HepG2 (cell line): ENCODE results near the gene ARF4. TPM values are rescaled to one million over a fixed set of nuclear protein-coding genes. Genes with fewer than 3 reads are reported as not detected.

ENCODE experiments used
- ARHGAP35 ChIP-seq: sonication (generic); formaldehyde crosslinking; IDR thresholded peaks from 2 replicates; pipeline ENCODE4 v1.9.0; 2022; ENCODE audit warnings: mild to moderate bottlenecking, inconsistent platforms, moderate library complexity, missing genetic modification reagents, borderline replicate concordance
- ATF1 ChIP-seq: IDR thresholded peaks from 2 replicates; pipeline ENCODE4 v1.6.1; 2016; ENCODE audit warnings: mild to moderate bottlenecking, control low read depth
- FOXA1 ChIP-seq, 2 experiments: fragments of 450-650 bp in 1 of 2; sonication (generic) in 1 of 2; formaldehyde crosslinking in 1 of 2; IDR thresholded peaks; 2 replicates each; pipeline versions ENCODE4 v1.4.0 to v1.6.1; 2016 to 2020; ENCODE audit warnings: missing genetic modification reagents in 1 of 2
- JUND ChIP-seq: sonication (generic); formaldehyde crosslinking; IDR thresholded peaks from 2 replicates; pipeline ENCODE4 v1.8.0; 2022; ENCODE audit warnings: mild to moderate bottlenecking, missing genetic modification reagents
- KDM5B ChIP-seq: sonication (generic); formaldehyde crosslinking; IDR thresholded peaks from 2 replicates; pipeline ENCODE4 v1.4.0; 2020; ENCODE audit warnings: missing genetic modification reagents, mild to moderate bottlenecking, borderline replicate concordance
- MED13 ChIP-seq: sonication (generic); formaldehyde crosslinking; IDR thresholded peaks from 2 replicates; pipeline ENCODE4 v1.5.0; 2020; ENCODE audit warnings: missing genetic modification reagents
- NBN ChIP-seq: fragments of 450-650 bp; conservative IDR thresholded peaks from 2 replicates; pipeline ENCODE4 v1.6.1; 2017
- PAF1 ChIP-seq: IDR thresholded peaks from 2 replicates; pipeline ENCODE4 v1.6.1; 2016; ENCODE audit warnings: missing genetic modification reagents, missing compliant biosample characterization
- PHF21A ChIP-seq: sonication (generic); formaldehyde crosslinking; IDR thresholded peaks from 2 replicates; pipeline ENCODE4 v1.5.0; 2020; ENCODE audit warnings: mild to moderate bottlenecking, missing genetic modification reagents
- POLR2G ChIP-seq: fragments of 200-400 bp; formaldehyde crosslinking; IDR thresholded peaks from 2 replicates; pipeline ENCODE4 v1.6.1; 2018; ENCODE audit warnings: mild to moderate bottlenecking, low read depth, low read length, moderate library complexity
- RBM22 ChIP-seq: fragments of 200-400 bp; formaldehyde crosslinking; optimal IDR thresholded peaks from 2 replicates; pipeline ENCODE3; 2017; ENCODE audit warnings: mild to moderate bottlenecking, low read length, moderate library complexity
- SALL2 ChIP-seq: sonication (generic); formaldehyde crosslinking; IDR thresholded peaks from 2 replicates; pipeline ENCODE4 v1.8.1; 2023; ENCODE audit warnings: mild to moderate bottlenecking, missing genetic modification reagents, inconsistent platforms
- SATB2 ChIP-seq: sonication (generic); formaldehyde crosslinking; IDR thresholded peaks from 2 replicates; pipeline ENCODE4 v1.5.0; 2020; ENCODE audit warnings: missing genetic modification reagents
- SMARCE1 ChIP-seq: fragments of 450-650 bp; IDR thresholded peaks from 2 replicates; pipeline ENCODE4 v1.6.1; 2017; ENCODE audit warnings: borderline replicate concordance
- SNAPC5 ChIP-seq: sonication (generic); formaldehyde crosslinking; IDR thresholded peaks from 2 replicates; pipeline ENCODE4 v1.8.1; 2023; ENCODE audit warnings: mild to moderate bottlenecking, missing genetic modification reagents, borderline replicate concordance
- ZBED4 ChIP-seq: sonication (generic); formaldehyde crosslinking; IDR thresholded peaks from 2 replicates; pipeline ENCODE4 v1.4.0; 2020; ENCODE audit warnings: missing genetic modification reagents, borderline replicate concordance
- ZBTB4 ChIP-seq: sonication (generic); formaldehyde crosslinking; IDR thresholded peaks from 2 replicates; pipeline ENCODE4 v1.4.0; 2020; ENCODE audit warnings: missing genetic modification reagents, mild to moderate bottlenecking, borderline replicate concordance
- ZNF496 ChIP-seq: sonication (generic); formaldehyde crosslinking; IDR thresholded peaks from 2 replicates; pipeline ENCODE4 v1.8.1; 2023; ENCODE audit warnings: mild to moderate bottlenecking, moderate library complexity, missing genetic modification reagents; ENCODE audit not compliant: insufficient replicate concordance
- ZNF547 ChIP-seq: sonication (generic); formaldehyde crosslinking; IDR thresholded peaks from 2 replicates; pipeline ENCODE4 v1.5.1; 2020; ENCODE audit warnings: mild to moderate bottlenecking, missing genetic modification reagents
- ZNF678 ChIP-seq: sonication (generic); formaldehyde crosslinking; IDR thresholded peaks from 2 replicates; pipeline ENCODE4 v1.4.0; 2020; ENCODE audit warnings: mild to moderate bottlenecking, missing genetic modification reagents
- ZNF703 ChIP-seq: sonication (generic); formaldehyde crosslinking; IDR thresholded peaks from 2 replicates; pipeline ENCODE4 v1.5.1; 2020; ENCODE audit warnings: missing genetic modification reagents, mild to moderate bottlenecking, moderate library complexity, borderline replicate concordance
- ZNF775 ChIP-seq: sonication (generic); formaldehyde crosslinking; IDR thresholded peaks from 2 replicates; pipeline ENCODE4 v1.4.0; 2020; ENCODE audit warnings: missing genetic modification reagents, mild to moderate bottlenecking, moderate library complexity, borderline replicate concordance
- ZSCAN25 ChIP-seq: sonication (generic); formaldehyde crosslinking; IDR thresholded peaks from 2 replicates; pipeline ENCODE4 v1.8.0; 2022; ENCODE audit warnings: mild to moderate bottlenecking, missing genetic modification reagents
- polyA plus RNA-seq, 8 experiments: library from polyadenylated mRNA; depleted of rRNA in 3 of 8; stranded (reverse) in 7 of 8; unstranded in 1 of 8; fragments of >200 nt; fragmentation: Illumina TruSeq in 4 of 8; extraction: Trizol in 4 of 8; gene quantifications; 2 replicates each; pipeline versions ENCODE4 v1.2.1 to v1.2.3, GENCODE V29; 2011 to 2016; ENCODE audit warnings: low read depth in 4 of 8, missing spikeins in 1 of 8, mixed read lengths in 1 of 8; ENCODE audit not compliant: insufficient read depth in 1 of 8
- total RNA-seq, 5 experiments: library from RNA; depleted of rRNA; stranded (reverse); fragments of >200 nt; fragmentation: Illumina TruSeq; extraction: Trizol; gene quantifications; 2 replicates each; pipeline ENCODE4 v1.2.3, GENCODE V29; 2016; ENCODE audit warnings: low read depth in 1 of 5

The ARF4 gene
- total and polyA plus RNA-seq, 2 of the 13 experiments (the other 11 are each of a cell fraction or from before 2014, with no cell fraction given), result 184 to 250 TPM

GRCh38 chr3:57555738-57556458 lies 41.2 kb downstream of the ARF4 start, which contains the start of gene PDE12 (continued):
- TF ChIP-seq ZBED4 (no peak), PHF21A (CRISPR knock-in tag) (peak; percentile 81), ZNF496 (CRISPR knock-in tag) (no peak), ZNF547 (CRISPR knock-in tag) (peak; percentile 92), ZNF775 (CRISPR knock-in tag) (no peak; the same call in 1 of the 2 replicates), PAF1 (CRISPR knock-in tag) (no peak), SALL2 (CRISPR knock-in tag) (no peak), ZBTB4 (CRISPR knock-in tag) (no peak), NBN (no peak), ZNF678 (CRISPR knock-in tag) (no peak), ATF1 (CRISPR knock-in tag) (peak; percentile 87), POLR2G (peak; percentile 94), ZNF703 (CRISPR knock-in tag) (peak; percentile 74; the same call in 1 of the 2 replicates), RBM22 (no peak), SNAPC5 (CRISPR knock-in tag) (peak; percentile 95), ZSCAN25 (CRISPR knock-in tag) (no peak; the same call in 1 of the 2 replicates), MED13 (CRISPR knock-in tag) (no peak; the same call in 1 of the 2 replicates), SATB2 (no peak), ARHGAP35 (CRISPR knock-in tag) (no peak; the same call in 1 of the 2 replicates), FOXA1 (IDR thresholded peaks at IDR 0.05) (no peak), FOXA1 (CRISPR knock-in tag; IDR thresholded peaks at IDR 0.05) (peak; percentile 11; the same call in 1 of the 2 replicates), SMARCE1 (no peak), KDM5B (CRISPR knock-in tag) (peak; percentile 74; the same call in 1 of the 2 replicates), JUND (CRISPR knock-in tag) (0 out of 2 replicates have a peak, but pooled peaks have one; percentile 20)
